Suprapubic skin (tissue), 3 donors: ENCODE results near the gene DRC7.

ENCODE experiments used
- EP300 ChIP-seq: sonication (generic); formaldehyde crosslinking; IDR thresholded peaks from one replicate; pipeline ENCODE4 v1.6.1; 2017; ENCODE audit warnings: antibody characterized with exemption
- TF ChIP-seq, protein P1 (sequence below), 2 donors: fragments of 200-600 bp in 1 of 2; fragments of 450-650 bp in 1 of 2; sonication (generic) in 1 of 2; IDR thresholded peaks; one replicate each; pipeline ENCODE4 v1.5.1; 2016 to 2019; ENCODE audit warnings: antibody characterized with exemption in 2 of 2, mild to moderate bottlenecking in 1 of 2, moderate library complexity in 1 of 2

- TF ChIP-seq, protein P1, sequence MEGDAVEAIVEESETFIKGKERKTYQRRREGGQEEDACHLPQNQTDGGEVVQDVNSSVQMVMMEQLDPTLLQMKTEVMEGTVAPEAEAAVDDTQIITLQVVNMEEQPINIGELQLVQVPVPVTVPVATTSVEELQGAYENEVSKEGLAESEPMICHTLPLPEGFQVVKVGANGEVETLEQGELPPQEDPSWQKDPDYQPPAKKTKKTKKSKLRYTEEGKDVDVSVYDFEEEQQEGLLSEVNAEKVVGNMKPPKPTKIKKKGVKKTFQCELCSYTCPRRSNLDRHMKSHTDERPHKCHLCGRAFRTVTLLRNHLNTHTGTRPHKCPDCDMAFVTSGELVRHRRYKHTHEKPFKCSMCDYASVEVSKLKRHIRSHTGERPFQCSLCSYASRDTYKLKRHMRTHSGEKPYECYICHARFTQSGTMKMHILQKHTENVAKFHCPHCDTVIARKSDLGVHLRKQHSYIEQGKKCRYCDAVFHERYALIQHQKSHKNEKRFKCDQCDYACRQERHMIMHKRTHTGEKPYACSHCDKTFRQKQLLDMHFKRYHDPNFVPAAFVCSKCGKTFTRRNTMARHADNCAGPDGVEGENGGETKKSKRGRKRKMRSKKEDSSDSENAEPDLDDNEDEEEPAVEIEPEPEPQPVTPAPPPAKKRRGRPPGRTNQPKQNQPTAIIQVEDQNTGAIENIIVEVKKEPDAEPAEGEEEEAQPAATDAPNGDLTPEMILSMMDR (IDR thresholded peaks at IDR 0.05): peak; percentile 98 to 100
- no peak for TF ChIP-seq EP300
Measured at GRCh38 chr16:57648581-57649442, 45.8 kb upstream of the DRC7 start.
